HUES48 (cell line): Measurements from ENCODE around the gene FBXW9.

ENCODE experiments used
- H3K27ac ChIP-seq: one replicate; pipeline ENCODE4 v1.7.0; 2013; ENCODE audit warnings: low read depth, low read length, inconsistent platforms
- H3K27me3 ChIP-seq: 2 replicates; pipeline ENCODE4 v1.6.1; 2013; ENCODE audit warnings: mild to moderate bottlenecking, low read length; ENCODE audit not compliant: control insufficient read depth, insufficient read depth
- H3K36me3 ChIP-seq: 2 replicates; pipeline ENCODE4 v1.6.1; 2013; ENCODE audit warnings: low read length; ENCODE audit not compliant: control insufficient read depth, insufficient read depth
- H3K4me1 ChIP-seq: 2 replicates; pipeline ENCODE4 v1.6.1; 2013; ENCODE audit warnings: mild to moderate bottlenecking, low read length; ENCODE audit not compliant: control insufficient read depth, insufficient read depth
- H3K4me3 ChIP-seq: 2 replicates; pipeline ENCODE4 v1.5.1; 2013; ENCODE audit warnings: mild to moderate bottlenecking, low read depth, low read length
- H3K9ac ChIP-seq: 2 replicates; pipeline ENCODE4 v1.6.1; 2013; ENCODE audit warnings: mild to moderate bottlenecking, low read depth, low read length, moderate library complexity
- H3K9me3 ChIP-seq: 2 replicates; pipeline ENCODE4 v1.6.1; 2013; ENCODE audit warnings: low read length; ENCODE audit not compliant: control insufficient read depth, insufficient read depth

FBXW9 gene

DNA sequence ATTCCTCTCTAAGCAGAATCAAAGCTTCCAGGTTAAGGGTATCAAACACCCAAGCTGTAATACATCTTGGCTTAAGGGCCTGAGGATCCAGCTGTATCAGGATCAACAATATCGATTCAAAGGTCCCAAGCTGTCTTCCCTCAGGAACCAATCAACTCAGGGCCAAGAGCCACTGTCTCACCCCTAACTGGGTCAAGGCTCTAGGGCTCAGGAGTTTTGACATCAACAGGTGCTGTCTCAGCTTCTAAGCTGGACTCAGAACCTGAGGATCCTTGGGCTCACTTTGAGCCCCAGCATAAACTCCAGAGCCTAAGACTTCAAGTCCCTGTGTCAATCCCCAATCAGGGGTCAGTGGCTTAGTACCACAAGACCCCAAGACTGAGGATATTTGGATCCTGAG lies 917 bp downstream of the FBXW9 start:
- Histone ChIP-seq H3K4me3 (peak overlapping the region; percentile 94), H3K27ac (no peak overlapping the region), H3K4me1 (peaks cover 4% of the 10 kb centered on the region), H3K27me3 (no peaks in the 10 kb centered on the region), H3K9ac (no peak overlapping the region), H3K36me3 (peaks cover 23% of the 10 kb centered on the region), H3K9me3 (no peaks in the 10 kb centered on the region)

DNA sequence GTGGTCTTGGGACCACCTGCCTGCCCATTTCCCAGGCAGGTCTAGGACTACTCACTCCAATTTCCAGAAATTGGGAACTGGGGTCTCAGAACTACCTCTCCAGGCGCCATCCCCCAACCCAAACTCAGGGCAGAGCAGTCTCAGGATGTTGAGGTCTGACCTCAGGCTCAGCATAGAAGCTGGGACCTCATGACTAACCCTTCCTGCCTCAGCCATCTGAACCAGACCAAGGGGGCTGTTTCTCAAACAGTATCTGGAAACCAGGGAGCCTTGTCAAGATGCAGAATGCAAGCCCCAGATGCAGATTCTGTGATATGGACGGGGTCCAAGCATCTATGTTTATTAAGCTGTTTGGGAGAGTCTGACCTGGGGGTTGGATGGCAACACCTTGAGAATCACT lies 1.3 kb downstream of the FBXW9 start:
- no peaks in the 10 kb centered on the region for H3K9me3 ChIP-seq
- peaks cover 20% of the 10 kb centered on the region for H3K36me3 ChIP-seq
- no peak overlapping the region for H3K27ac ChIP-seq
- peaks cover 4% of the 10 kb centered on the region for H3K4me1 ChIP-seq
- no peak overlapping the region for H3K4me3 ChIP-seq
- no peak overlapping the region for H3K9ac ChIP-seq
- H3K27me3 ChIP-seq, result no peaks in the 10 kb centered on the region

GRCh38 chr19:12694641-12695040 lies 1.8 kb downstream of the FBXW9 start:
- Histone ChIP-seq H3K27me3 (no peaks in the 10 kb centered on the region), H3K9ac (no peak overlapping the region)

DNA sequence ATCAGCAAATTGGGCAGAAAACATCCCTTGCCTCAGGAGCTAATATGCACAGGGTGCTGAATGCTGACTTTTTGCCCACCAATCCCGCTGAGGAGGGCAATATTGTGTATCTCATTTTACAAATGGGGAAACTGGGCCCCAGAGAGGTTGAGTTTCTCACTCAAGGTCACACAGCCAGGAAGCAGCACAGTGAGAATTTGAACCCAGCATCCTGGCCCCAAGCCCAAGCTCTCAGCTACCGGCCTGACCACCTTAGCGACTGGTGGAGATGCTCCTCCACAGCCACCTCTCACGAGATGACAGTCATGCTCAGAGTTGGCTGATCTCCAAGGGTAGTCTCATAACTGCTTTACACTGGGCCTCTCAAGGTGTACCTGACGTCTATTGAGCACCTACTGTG lies 3.5 kb downstream of the FBXW9 start:
- H3K4me1 ChIP-seq, result peaks cover 4% of the 10 kb centered on the region
- H3K27me3 ChIP-seq, result no peaks in the 10 kb centered on the region
- no peak overlapping the region for H3K9ac ChIP-seq
- no peak overlapping the region for H3K4me3 ChIP-seq
- no peak overlapping the region for H3K27ac ChIP-seq
- H3K36me3 ChIP-seq, result peaks cover 2% of the 10 kb centered on the region; the same call in 1 of the 2 replicates
- no peaks in the 10 kb centered on the region for H3K9me3 ChIP-seq

More at GRCh38 chr19:12694641-12695040, 1.8 kb downstream of the FBXW9 start:
- Histone ChIP-seq H3K4me1 (peaks cover 4% of the 10 kb centered on the region), H3K9me3 (no peaks in the 10 kb centered on the region), H3K4me3 (no peak overlapping the region), H3K36me3 (peaks cover 16% of the 10 kb centered on the region), H3K27ac (no peak overlapping the region)

GRCh38 chr19:12689581-12690216 lies 6.7 kb downstream of the FBXW9 start:
- no peaks in the 10 kb centered on the region for H3K4me1 ChIP-seq
- H3K36me3 ChIP-seq, result no peaks in the 10 kb centered on the region
- H3K9ac ChIP-seq, result no peak overlapping the region
- H3K27me3 ChIP-seq, result no peaks in the 10 kb centered on the region
- H3K27ac ChIP-seq, result no peak overlapping the region
- no peak overlapping the region for H3K4me3 ChIP-seq
- no peaks in the 10 kb centered on the region for H3K9me3 ChIP-seq

DNA sequence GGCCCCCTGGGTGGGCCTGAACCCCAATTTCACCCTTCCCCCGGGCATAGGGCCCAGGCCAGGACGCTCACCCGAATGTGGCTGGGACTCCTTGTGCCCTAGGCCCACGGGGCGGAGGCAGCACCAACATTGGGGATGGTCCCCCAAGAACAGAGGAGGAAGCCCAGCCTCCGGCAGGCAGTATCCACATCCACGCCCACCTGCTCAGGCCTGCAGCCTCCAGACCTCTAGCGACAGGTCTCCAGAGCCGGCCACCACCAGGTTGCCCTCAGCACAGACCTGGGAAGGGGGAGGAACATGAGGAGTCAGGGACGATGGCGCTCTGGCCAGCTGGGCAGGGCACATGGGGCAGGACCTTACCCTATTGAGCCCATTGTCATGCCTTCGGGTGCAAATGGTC lies 7.4 kb downstream of the FBXW9 start:
- H3K36me3 ChIP-seq, result no peaks in the 10 kb centered on the region
- no peak overlapping the region for H3K9ac ChIP-seq

GRCh38 chr19:12687496-12688196 lies 8.8 kb downstream of the FBXW9 start, which contains the start of gene GNG14:
GNG14 (plus strand) TSS chr19:12687998; CDS start chr19:12688049, 51 bp downstream.
- Histone ChIP-seq H3K36me3 (no peaks in the 10 kb centered on the region), H3K27ac (no peak within 1 kb of the TSS), H3K4me1 (no peaks in the 10 kb centered on the region), H3K4me3 (no peak within 1 kb of the TSS), H3K9ac (no peak within 1 kb of the TSS), H3K27me3 (no peaks in the 10 kb centered on the region), H3K9me3 (no peaks in the 10 kb centered on the region)

More for the DNA sequence above, 7.4 kb downstream of the FBXW9 start:
- H3K4me1 ChIP-seq, result no peaks in the 10 kb centered on the region
- no peaks in the 10 kb centered on the region for H3K27me3 ChIP-seq
- H3K9me3 ChIP-seq, result no peaks in the 10 kb centered on the region
- no peak overlapping the region for H3K4me3 ChIP-seq
- no peak overlapping the region for H3K27ac ChIP-seq

DNA sequence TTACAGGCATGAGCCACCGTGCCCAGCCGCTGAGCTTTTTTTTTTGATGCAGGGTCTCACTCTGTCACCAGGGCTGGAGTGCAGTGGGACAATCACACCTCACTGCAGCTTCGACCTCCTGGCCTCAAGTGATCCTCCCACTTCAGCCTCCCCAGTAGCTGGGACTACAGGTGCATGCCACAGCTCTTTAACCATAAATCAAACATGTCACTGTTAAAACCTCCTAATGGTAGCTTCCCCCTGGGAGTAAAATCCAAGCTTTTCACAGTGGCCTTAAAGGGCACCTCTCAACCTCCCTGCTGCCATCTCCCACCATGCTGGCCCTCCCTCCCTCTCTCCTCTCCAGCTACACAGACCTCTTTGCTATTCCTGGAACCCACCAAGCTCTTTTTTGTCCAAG lies 10.6 kb downstream of the FBXW9 start:
- no peaks in the 10 kb centered on the region for H3K36me3 ChIP-seq
- H3K27ac ChIP-seq, result no peak overlapping the region
- no peaks in the 10 kb centered on the region for H3K27me3 ChIP-seq
- no peaks in the 10 kb centered on the region for H3K4me1 ChIP-seq
- H3K4me3 ChIP-seq, result no peak overlapping the region
- H3K9ac ChIP-seq, result no peak overlapping the region
- H3K9me3 ChIP-seq, result no peaks in the 10 kb centered on the region

GRCh38 chr19:12681074-12681987 lies 15.1 kb downstream of the FBXW9 start, which contains the start of gene DHPS:
DHPS (minus strand) TSS chr19:12681880; CDS start chr19:12681766, 114 bp downstream.
- peak within 1 kb of the TSS; percentile 89 for H3K4me3 ChIP-seq
- peak within 1 kb of the TSS; percentile 100 for H3K27ac ChIP-seq
- H3K27me3 ChIP-seq, result no peaks in the 10 kb centered on the region
- H3K4me1 ChIP-seq, result no peaks in the 10 kb centered on the region
- H3K36me3 ChIP-seq, result peaks cover 31% of the 10 kb centered on the region
- H3K9ac ChIP-seq, result peak within 1 kb of the TSS; percentile 99
- H3K9me3 ChIP-seq, result no peaks in the 10 kb centered on the region

- Histone ChIP-seq H3K4me1 (no peaks in the 10 kb centered on the region), H3K9me3 (no peaks in the 10 kb centered on the region), H3K9ac (no peak overlapping the region), H3K27me3 (no peaks in the 10 kb centered on the region), H3K4me3 (no peak overlapping the region), H3K36me3 (peaks cover 43% of the 10 kb centered on the region), H3K27ac (no peak overlapping the region)
Measured at GRCh38 chr19:12680034-12680433, 16.4 kb downstream of the FBXW9 start.
